Fibroblast of lung (primary cell): Measurements from ENCODE around the gene PAK6. TPM values are rescaled to one million over a fixed set of nuclear protein-coding genes. Genes with fewer than 3 reads are reported as not detected.

Source experiments
- DNase-seq, 2 donors: peaks; one replicate each; pipeline versions ENCODE4 v3.0.0 to v3.0.0-alpha.2; 2010; ENCODE audit warnings: low read depth in 2 of 2
- H2AFZ ChIP-seq: 2 replicates; pipeline ENCODE4 v1.5.1; 2012; ENCODE audit warnings: low read length, control low read depth, inconsistent platforms
- H3K27ac ChIP-seq: 2 replicates; pipeline ENCODE4 v1.5.1; 2011; ENCODE audit warnings: low read length, control low read depth; ENCODE audit not compliant: insufficient read depth
- H3K27me3 ChIP-seq: 2 replicates; pipeline ENCODE4 v1.5.1; 2011; ENCODE audit warnings: mild to moderate bottlenecking, low read length; ENCODE audit not compliant: control insufficient read depth, insufficient read depth
- H3K36me3 ChIP-seq: 2 replicates; pipeline ENCODE4 v1.5.1; 2011; ENCODE audit warnings: low read length; ENCODE audit not compliant: control insufficient read depth, insufficient read depth
- H3K4me1 ChIP-seq: 2 replicates; pipeline ENCODE4 v1.5.1; 2011; ENCODE audit warnings: low read length; ENCODE audit not compliant: control insufficient read depth, insufficient read depth; ENCODE audit errors: extremely low read depth
- H3K4me2 ChIP-seq: 2 replicates; pipeline ENCODE4 v1.5.1; 2011; ENCODE audit warnings: low read length, control low read depth; ENCODE audit not compliant: insufficient read depth; ENCODE audit errors: extremely low read depth
- H3K4me3 ChIP-seq, 4 experiments: fragments of 200-600 bp in 1 of 4; sonication (generic) in 1 of 4; replicated peaks in 1 of 4; 2 replicates each; pipeline ENCODE4 v1.5.1; 2011 to 2016; ENCODE audit warnings: low read length in 4 of 4, low read depth in 3 of 4, mild to moderate bottlenecking in 3 of 4, control low read depth in 2 of 4, inconsistent platforms in 1 of 4, mixed read lengths in 1 of 4; ENCODE audit not compliant: insufficient read depth in 1 of 4; ENCODE audit errors: control extremely low read depth in 1 of 4
- H3K79me2 ChIP-seq: 2 replicates; pipeline ENCODE4 v1.5.1; 2012; ENCODE audit warnings: mild to moderate bottlenecking, low read length, inconsistent platforms; ENCODE audit not compliant: control insufficient read depth, insufficient read depth
- H3K9ac ChIP-seq: 2 replicates; pipeline ENCODE4 v1.5.1; 2011; ENCODE audit warnings: mild to moderate bottlenecking, low read length, control low read depth; ENCODE audit not compliant: insufficient read depth
- H3K9me3 ChIP-seq: 2 replicates; pipeline ENCODE4 v1.5.1; 2012; ENCODE audit warnings: low read depth, low read length; ENCODE audit not compliant: control insufficient read depth, insufficient read depth
- H4K20me1 ChIP-seq: 2 replicates; pipeline ENCODE4 v1.5.1; 2011; ENCODE audit warnings: low read length; ENCODE audit not compliant: control insufficient read depth, insufficient read depth; ENCODE audit errors: extremely low read depth
- EZH2 ChIP-seq: IDR thresholded peaks from 2 replicates; pipeline ENCODE4 v1.5.1; 2012; ENCODE audit warnings: low read length, control low read depth, mild to moderate bottlenecking; ENCODE audit errors: missing control alignments
- polyA plus RNA-seq, 2 donors: library from polyadenylated mRNA; depleted of rRNA in 1 of 2; stranded (reverse) in 1 of 2; unstranded in 1 of 2; fragments of >200 nt; gene quantifications; 2 replicates each; pipeline ENCODE4 v1.2.1, GENCODE V29; 2011 to 2012; ENCODE audit warnings: missing spikeins in 1 of 2
- total RNA-seq: library from RNA; depleted of rRNA; stranded (reverse); fragments of >200 nt; gene quantifications from 2 replicates; pipeline ENCODE4 v1.2.1, GENCODE V29; 2014
- TF ChIP-seq, protein P1 (sequence below), 2 donors: IDR thresholded peaks in 1 of 2; conservative IDR thresholded peaks in 1 of 2; 1 replicate in 1 of 2; 2 replicates in 1 of 2; pipeline ENCODE4 v1.5.1; 2011 to 2012; ENCODE audit warnings: low read length in 2 of 2, control low read depth in 1 of 2, inconsistent platforms in 1 of 2, low read depth in 1 of 2, mild to moderate bottlenecking in 1 of 2

Gene PAK6
- total and polyA plus RNA-seq, 2 donors (not counting 1 experiment from before 2014, with no cell fraction given): 0.03 TPM; not detected in 1

DNA sequence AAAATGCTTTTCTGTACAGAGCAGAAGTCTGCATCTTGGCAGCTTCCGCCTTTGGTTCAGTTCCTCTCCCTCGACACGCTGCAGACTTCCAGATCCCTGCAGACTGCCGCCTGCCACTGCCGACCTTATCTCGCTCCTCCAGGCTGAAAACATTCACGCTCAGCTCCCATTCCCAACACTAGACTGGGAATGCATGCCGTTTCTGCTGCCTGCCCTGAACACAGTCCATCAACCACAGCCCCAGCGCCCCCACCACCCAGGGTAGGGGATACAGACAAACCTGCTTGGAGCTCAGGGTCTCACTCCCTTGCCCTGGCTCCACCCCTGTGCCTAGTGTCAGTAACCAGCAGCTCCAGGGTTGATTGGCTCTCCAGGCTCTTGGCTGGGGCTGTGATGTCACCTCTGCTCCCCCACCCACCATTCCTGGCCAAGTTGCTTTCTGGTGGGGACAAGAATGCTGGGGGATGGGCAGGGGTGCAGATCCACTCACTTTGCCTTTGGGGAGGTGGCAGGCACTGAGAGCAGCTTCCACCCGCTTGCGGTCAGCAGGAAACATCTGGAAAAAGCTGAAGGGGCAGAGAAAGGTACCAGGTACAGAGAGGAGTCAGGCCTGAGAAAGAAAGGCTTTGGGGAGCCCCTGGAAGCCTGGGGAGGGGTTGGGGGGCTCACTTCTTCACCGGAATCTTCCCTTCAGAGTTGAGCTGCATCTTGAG lies 62.8 kb downstream of the PAK6 start:
- Histone ChIP-seq H4K20me1 (no peaks in the 10 kb centered on the region), H3K79me2 (no peaks in the 10 kb centered on the region), H3K4me3 (no peak overlapping the region), H3K9me3 (no peaks in the 10 kb centered on the region), H3K4me2 (no peak overlapping the region), H3K9ac (no peak overlapping the region), H2AFZ (no peak overlapping the region), H3K4me1 (no peaks in the 10 kb centered on the region), H3K27ac (no peak overlapping the region), H3K36me3 (no peaks in the 10 kb centered on the region), H3K27me3 (peaks cover 22% of the 10 kb centered on the region)
- TF ChIP-seq, protein P1, sequence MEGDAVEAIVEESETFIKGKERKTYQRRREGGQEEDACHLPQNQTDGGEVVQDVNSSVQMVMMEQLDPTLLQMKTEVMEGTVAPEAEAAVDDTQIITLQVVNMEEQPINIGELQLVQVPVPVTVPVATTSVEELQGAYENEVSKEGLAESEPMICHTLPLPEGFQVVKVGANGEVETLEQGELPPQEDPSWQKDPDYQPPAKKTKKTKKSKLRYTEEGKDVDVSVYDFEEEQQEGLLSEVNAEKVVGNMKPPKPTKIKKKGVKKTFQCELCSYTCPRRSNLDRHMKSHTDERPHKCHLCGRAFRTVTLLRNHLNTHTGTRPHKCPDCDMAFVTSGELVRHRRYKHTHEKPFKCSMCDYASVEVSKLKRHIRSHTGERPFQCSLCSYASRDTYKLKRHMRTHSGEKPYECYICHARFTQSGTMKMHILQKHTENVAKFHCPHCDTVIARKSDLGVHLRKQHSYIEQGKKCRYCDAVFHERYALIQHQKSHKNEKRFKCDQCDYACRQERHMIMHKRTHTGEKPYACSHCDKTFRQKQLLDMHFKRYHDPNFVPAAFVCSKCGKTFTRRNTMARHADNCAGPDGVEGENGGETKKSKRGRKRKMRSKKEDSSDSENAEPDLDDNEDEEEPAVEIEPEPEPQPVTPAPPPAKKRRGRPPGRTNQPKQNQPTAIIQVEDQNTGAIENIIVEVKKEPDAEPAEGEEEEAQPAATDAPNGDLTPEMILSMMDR (conservative IDR thresholded peaks at IDR 0.05 in 1 of 2, IDR thresholded peaks at IDR 0.05 in 1 of 2; ENCODE audit: low read depth in 1 of 2, low read length in 2 of 2): no peak
- no peak for TF ChIP-seq EZH2
- DNase-seq: no peak

DNA sequence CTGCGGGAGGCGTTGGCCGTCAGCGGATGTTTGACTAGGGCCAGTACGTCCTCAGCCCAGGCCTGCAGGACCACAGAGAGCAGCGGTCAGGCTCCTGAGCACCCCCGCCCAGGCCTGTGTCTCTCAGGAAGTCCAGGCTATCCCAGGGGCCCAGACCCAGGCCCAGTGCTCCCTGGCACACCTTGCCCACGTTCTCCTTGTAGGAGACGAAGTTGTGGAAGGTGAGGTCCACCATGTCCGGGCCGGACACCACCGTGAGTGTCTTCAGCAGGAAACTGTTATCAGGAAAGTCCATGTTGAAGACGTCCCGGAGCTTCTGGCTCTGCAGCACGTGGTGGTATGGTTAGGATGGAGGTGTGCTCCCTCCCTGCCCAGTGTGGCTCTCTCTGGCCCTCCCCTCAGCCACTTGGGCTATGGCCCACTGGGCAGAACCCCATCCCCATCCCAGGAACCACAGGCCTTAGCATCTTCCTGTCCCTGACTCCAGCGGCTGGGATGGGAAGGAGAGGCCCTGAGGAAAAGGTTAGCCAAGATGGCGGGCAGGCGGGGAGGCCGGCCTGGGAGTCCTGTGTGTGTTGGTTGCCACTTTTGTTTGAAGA lies 63.5 kb downstream of the PAK6 start:
- no peak for TF ChIP-seq EZH2
- TF ChIP-seq, protein P1 (conservative IDR thresholded peaks at IDR 0.05 in 1 of 2, IDR thresholded peaks at IDR 0.05 in 1 of 2; ENCODE audit: low read depth in 1 of 2, low read length in 2 of 2): no peak
- Histone ChIP-seq H3K79me2 (no peaks in the 10 kb centered on the region), H3K4me1 (no peaks in the 10 kb centered on the region), H3K9me3 (no peaks in the 10 kb centered on the region), H4K20me1 (no peaks in the 10 kb centered on the region), H3K9ac (no peak overlapping the region), H2AFZ (no peak overlapping the region), H3K27me3 (peaks cover 23% of the 10 kb centered on the region), H3K36me3 (no peaks in the 10 kb centered on the region), H3K4me2 (no peak overlapping the region), H3K4me3 (no peak overlapping the region), H3K27ac (no peak overlapping the region)
- no peak for DNase-seq

DNA sequence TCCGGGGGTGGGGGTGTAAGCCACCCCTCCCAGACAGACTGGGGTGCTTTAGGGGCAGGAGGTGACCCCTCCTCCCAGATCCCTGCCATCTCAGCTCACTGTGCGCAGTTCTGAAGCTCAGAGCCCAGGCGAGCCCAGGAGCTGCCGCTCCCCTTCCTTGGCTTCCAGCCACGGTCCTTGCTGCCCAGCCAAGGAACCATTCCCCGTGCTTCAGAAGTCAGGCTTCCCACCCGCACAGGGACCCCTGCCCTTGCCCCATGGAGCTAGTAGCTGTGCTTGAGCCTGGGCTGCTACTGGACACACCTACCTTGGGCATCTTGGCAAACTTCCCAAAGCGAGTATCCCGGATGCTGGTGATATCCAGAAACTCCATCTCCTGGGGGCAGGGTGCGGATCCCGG lies 64.1 kb downstream of the PAK6 start:
- Histone ChIP-seq H2AFZ (no peak overlapping the region), H3K27me3 (peaks cover 21% of the 10 kb centered on the region), H3K9ac (no peak overlapping the region), H3K79me2 (no peaks in the 10 kb centered on the region), H3K4me2 (no peak overlapping the region), H3K27ac (no peak overlapping the region), H3K9me3 (no peaks in the 10 kb centered on the region), H3K4me1 (no peaks in the 10 kb centered on the region), H3K4me3 (no peak overlapping the region), H3K36me3 (no peaks in the 10 kb centered on the region), H4K20me1 (no peaks in the 10 kb centered on the region)
- TF ChIP-seq EZH2: no peak
- TF ChIP-seq, protein P1 (conservative IDR thresholded peaks at IDR 0.05 in 1 of 2, IDR thresholded peaks at IDR 0.05 in 1 of 2; ENCODE audit: low read depth in 1 of 2, low read length in 2 of 2): no peak
- no peak for DNase-seq
